ENCODE measurements around the gene TGFBR3. TPM values are rescaled to one million over a fixed set of nuclear protein-coding genes. Genes with fewer than 3 reads are reported as not detected.
"Not testable (repeated sequence)": the region's sequence is repeated elsewhere in the genome, so short reads cannot be mapped to it uniquely, and the experiment has no call there.

TGFBR3 gene
- total RNA-seq, 1 donor from 2014 or later: 25.8 TPM

GRCh38 chr1:91851130-91852010 lies 34.6 kb downstream of the TGFBR3 start:
- DNase-seq (ENCODE audit: low read depth in 2 of 2): peak; percentile 92 to 94

- peak in 1 of 2 donors; percentile 19 for DNase-seq (ENCODE audit: low read depth in 2 of 2)
Observed at GRCh38 chr1:91850708-91851107, 35.2 kb downstream of the TGFBR3 start.

- no peak for DNase-seq (ENCODE audit: low read depth in 2 of 2)
Observed at GRCh38 chr1:91847851-91848250, 38.1 kb downstream of the TGFBR3 start.

GRCh38 chr1:91846639-91847013 lies 39.3 kb downstream of the TGFBR3 start:
- no peak for DNase-seq (ENCODE audit: low read depth in 2 of 2)

- DNase-seq (ENCODE audit: low read depth in 2 of 2): peak; percentile 55 to 59
Observed at GRCh38 chr1:91846007-91846638, 39.8 kb downstream of the TGFBR3 start.

- peak in 1 of 2 donors; percentile 74 for DNase-seq (ENCODE audit: low read depth in 2 of 2)
Observed at GRCh38 chr1:91844862-91845528, 41.0 kb downstream of the TGFBR3 start.

- no peak for DNase-seq (ENCODE audit: low read depth in 2 of 2)
Observed at GRCh38 chr1:91843843-91844242, 42.1 kb downstream of the TGFBR3 start.

GRCh38 chr1:91842563-91842962 lies 43.4 kb downstream of the TGFBR3 start:
- DNase-seq (ENCODE audit: low read depth in 2 of 2): no peak

GRCh38 chr1:91842056-91842455 lies 43.9 kb downstream of the TGFBR3 start:
- DNase-seq (ENCODE audit: low read depth in 2 of 2): no peak

GRCh38 chr1:91840276-91840675 lies 45.7 kb downstream of the TGFBR3 start:
- not testable (repeated sequence) for DNase-seq (ENCODE audit: low read depth in 2 of 2)

- DNase-seq (ENCODE audit: low read depth in 2 of 2): no peak
Observed at GRCh38 chr1:91836331-91837040, 49.5 kb downstream of the TGFBR3 start.

- no peak for DNase-seq (ENCODE audit: low read depth in 2 of 2)
Observed at GRCh38 chr1:91835087-91835521, 50.8 kb downstream of the TGFBR3 start.

- not testable (repeated sequence) for DNase-seq (ENCODE audit: low read depth in 2 of 2)
Observed at GRCh38 chr1:91834549-91834948, 51.4 kb downstream of the TGFBR3 start.

- no peak for DNase-seq (ENCODE audit: low read depth in 2 of 2)
Observed at GRCh38 chr1:91833946-91834345, 52.0 kb downstream of the TGFBR3 start.

GRCh38 chr1:91831132-91831930 lies 54.6 kb downstream of the TGFBR3 start:
- DNase-seq (ENCODE audit: low read depth in 2 of 2): peak in 1 of 2 donors; percentile 7

GRCh38 chr1:91830242-91831131 lies 55.5 kb downstream of the TGFBR3 start:
- DNase-seq (ENCODE audit: low read depth in 2 of 2): peak; percentile 95 to 98

GRCh38 chr1:91829293-91830153 lies 56.4 kb downstream of the TGFBR3 start:
- no peak for DNase-seq (ENCODE audit: low read depth in 2 of 2)

GRCh38 chr1:91828583-91829281 lies 57.2 kb downstream of the TGFBR3 start:
- DNase-seq (ENCODE audit: low read depth in 2 of 2): no peak

All from lung microvascular endothelial cell (primary cell).